K562 (cell line): ENCODE results near the gene CELF4. TPM values are rescaled to one million over a fixed set of nuclear protein-coding genes. Genes with fewer than 3 reads are reported as not detected.

ENCODE experiments used
- ATAC-seq: fragments of 200-7000 bp; cut with Tn5 transposase; 3 replicates; pipeline ENCODE4 v1.9.1; 2020; ENCODE audit warnings: moderate library complexity
- BruUV-seq: library from RNA; stranded (reverse); fragments of 400-500 nt; replicated peaks from 2 replicates; lab custom pipeline; 2021; lab: Mats Ljungman, UMichigan
- CTCF ChIA-PET: fragments of 300-600 bp; formaldehyde crosslinking; extraction: SDS; loops from one replicate; lab custom pipeline; 2021; ENCODE audit warnings: low intra/inter-chr PET ratio; lab: Yijun Ruan, JAX
- POLR2A ChIA-PET: fragments of 300-600, 350-650 bp; sonication (Branson Sonifier 250); formaldehyde crosslinking; extraction: SDS; loops from one replicate; lab custom pipeline; 2021; ENCODE audit warnings: antibody characterized with exemption, inconsistent platforms; lab: Yijun Ruan, JAX
- DNase-seq, 4 experiments: peaks; one replicate each; pipeline versions ENCODE4 v3.0.0 to v3.0.0-alpha.2; 2011 to 2018; ENCODE audit warnings: low spot score in 3 of 4, mixed read lengths in 3 of 4; ENCODE audit errors: extremely low read depth in 1 of 4
- FAIRE-seq: peaks from 2 replicates; lab custom pipeline; 2011; peaks lifted over from hg19 to GRCh38; lab: Jason Lieb, UNC
- H2AFZ ChIP-seq: 2 replicates; pipeline ENCODE4 v1.6.0; 2011; ENCODE audit warnings: low read depth, low read length, control low read depth, inconsistent platforms
- H3K27ac ChIP-seq: fragments of 200-600 bp; 3 replicates; pipeline ENCODE4 v1.8.0; 2011; ENCODE audit warnings: low read depth, mild to moderate bottlenecking, control low read depth, inconsistent platforms, low read length, moderate library complexity, mixed read lengths; ENCODE audit errors: extremely low read depth
- H3K27me3 ChIP-seq, 2 experiments: fragments of 300-600 bp in 1 of 2; 2 replicates in 1 of 2; 3 replicates in 1 of 2; pipeline versions ENCODE4 v1.6.0 to v1.8.0; 2011; ENCODE audit warnings: inconsistent platforms in 2 of 2, low read length in 2 of 2, mild to moderate bottlenecking in 1 of 2, mixed read lengths in 1 of 2, moderate library complexity in 1 of 2; ENCODE audit not compliant: control insufficient read depth in 2 of 2, insufficient read depth in 2 of 2
- H3K36me3 ChIP-seq: fragments of 300-600 bp; 3 replicates; pipeline ENCODE4 v1.8.0; 2011; ENCODE audit warnings: mild to moderate bottlenecking, low read length, inconsistent platforms; ENCODE audit not compliant: control insufficient read depth, insufficient read depth
- H3K4me1 ChIP-seq, 2 experiments: fragments of 200-600 bp in 1 of 2; replicated peaks in 1 of 2; 2 replicates in 1 of 2; 3 replicates in 1 of 2; pipeline versions ENCODE4 v1.5.1 to v1.8.0; 2011; ENCODE audit warnings: inconsistent platforms in 2 of 2, low read length in 2 of 2, mild to moderate bottlenecking in 1 of 2, mixed read lengths in 1 of 2, moderate library complexity in 1 of 2; ENCODE audit not compliant: control insufficient read depth in 2 of 2, insufficient read depth in 2 of 2
- H3K4me2 ChIP-seq: 2 replicates; pipeline ENCODE4 v1.6.1; 2011; ENCODE audit warnings: low read length, control low read depth, inconsistent platforms, mixed read lengths; ENCODE audit not compliant: insufficient read depth
- H3K4me3 ChIP-seq: fragments of 200-600 bp; sonication (generic), shearing (Covaris generic); 2 replicates; pipeline ENCODE4 v1.5.1; 2016; ENCODE audit warnings: control low read depth, inconsistent platforms
- H3K79me2 ChIP-seq: fragments of 200-600 bp; 3 replicates; pipeline ENCODE4 v1.8.0; 2011; ENCODE audit warnings: low read length, inconsistent platforms; ENCODE audit not compliant: control insufficient read depth, insufficient read depth
- H3K9ac ChIP-seq, 2 experiments: 2 replicates each; pipeline versions ENCODE4 v1.6.0 to v1.6.1; 2011; ENCODE audit warnings: low read depth in 2 of 2, low read length in 2 of 2, control low read depth in 1 of 2, inconsistent platforms in 1 of 2, mild to moderate bottlenecking in 1 of 2, mixed read lengths in 1 of 2; ENCODE audit not compliant: insufficient read depth in 1 of 2
- H3K9me1 ChIP-seq: one replicate; pipeline ENCODE4 v1.6.0; 2011; ENCODE audit warnings: inconsistent platforms, mild to moderate bottlenecking, low read length, moderate library complexity; ENCODE audit not compliant: control insufficient read depth, insufficient read depth
- H3K9me3 ChIP-seq: replicated peaks from 2 replicates; pipeline ENCODE4 v1.5.1; 2011; ENCODE audit warnings: low read depth, low read length, inconsistent platforms; ENCODE audit not compliant: control insufficient read depth, insufficient read depth
- H4K20me1 ChIP-seq: replicated peaks from 2 replicates; pipeline ENCODE4 v1.6.1; 2011; ENCODE audit warnings: low read length, inconsistent platforms, mixed read lengths; ENCODE audit not compliant: control insufficient read depth, insufficient read depth
- ARID1B ChIP-seq: fragments of 450-650 bp; IDR thresholded peaks from 2 replicates; pipeline ENCODE4 v1.6.1; 2016; ENCODE audit warnings: antibody characterized with exemption, mild to moderate bottlenecking, inconsistent platforms
- FOXM1 ChIP-seq, 2 experiments: fragments of 450-650 bp in 1 of 2; sonication (generic) in 1 of 2; formaldehyde crosslinking in 1 of 2; IDR thresholded peaks; 2 replicates each; pipeline versions ENCODE4 v1.6.1 to v1.9.0; 2017 to 2022; ENCODE audit warnings: low read depth in 2 of 2, mild to moderate bottlenecking in 2 of 2, missing genetic modification reagents in 1 of 2, moderate library complexity in 1 of 2
- HSF4 ChIP-seq: fragments of 250-450 bp; sonication (Bioruptor Pico); IDR thresholded peaks from 2 replicates; pipeline ENCODE4 v2.1.2; 2022; ENCODE audit warnings: mild to moderate bottlenecking, moderate library complexity, borderline replicate concordance
- KAT7 ChIP-seq: sonication (generic); formaldehyde crosslinking; IDR thresholded peaks from 2 replicates; pipeline ENCODE4 v1.8.0; 2022; ENCODE audit warnings: missing genetic modification reagents, mild to moderate bottlenecking, borderline replicate concordance
- RB1 ChIP-seq: fragments of 450-650 bp; IDR thresholded peaks from 2 replicates; pipeline ENCODE4 v1.6.1; 2017; ENCODE audit warnings: low read depth, mild to moderate bottlenecking
- RBM14 ChIP-seq: fragments of 200-400 bp; formaldehyde crosslinking; IDR thresholded peaks from 2 replicates; pipeline ENCODE4 v1.6.1; 2018; ENCODE audit warnings: low read depth, mild to moderate bottlenecking, low read length, moderate library complexity, borderline replicate concordance; ENCODE audit not compliant: insufficient read depth
- TCF7L2 ChIP-seq: fragments of 150-350 bp; IDR thresholded peaks from 2 replicates; pipeline ENCODE4 v1.6.1; 2016; ENCODE audit warnings: low read depth, mild to moderate bottlenecking, low read length, moderate library complexity
- ZMIZ1 ChIP-seq, 2 experiments: fragments of 150-350 bp in 1 of 2; IDR thresholded peaks; 2 replicates each; pipeline ENCODE4 v1.6.1; 2012 to 2016; ENCODE audit warnings: low read depth in 2 of 2, low read length in 2 of 2, mild to moderate bottlenecking in 1 of 2, moderate library complexity in 1 of 2
- ZNF717 ChIP-seq: fragments of 250-450 bp; sonication (Bioruptor Pico); IDR thresholded peaks from 2 replicates; pipeline ENCODE4 v1.5.0; 2021
- ZSCAN29 ChIP-seq: fragments of 450-650 bp; IDR thresholded peaks from 2 replicates; pipeline ENCODE4 v1.6.1; 2017
- WGBS: fragments of 100-300 bp; shearing (Covaris generic); methylation state at CpG from one replicate; pipeline ENCODE4 v1.1.6; 2016; ENCODE audit warnings: low coverage, mixed read lengths; ENCODE audit not compliant: insufficient coverage; ENCODE audit errors: missing lambda C conversion rate; 5-methylcytosine and 5-hydroxymethylcytosine counted together
- in situ Hi-C: fragments of 300-500 bp; cut with MboI; formaldehyde crosslinking; loops from 4 replicates; pipeline ENCODE4 v1.15.0; 2018; ENCODE audit warnings: inconsistent platforms, mixed read lengths
- intact Hi-C: fragments of 100-400 bp; cut with micrococcal nuclease; formaldehyde crosslinking; loops from 2 replicates; pipeline ENCODE4 v1.14.2; 2022
- polyA plus RNA-seq, 8 experiments: library from polyadenylated mRNA; depleted of rRNA in 4 of 8; stranded (reverse) in 5 of 8; unstranded in 3 of 8; fragments of >200 nt; fragmentation: Nextera tagmentation in 2 of 8; fragmentation: Illumina TruSeq in 1 of 8; extraction: Ambion mirVana in 2 of 8; extraction: Trizol in 1 of 8; gene quantifications; 2 replicates each; pipeline versions ENCODE4 v1.2.1 to v1.2.3, GENCODE V29; 2011 to 2014; ENCODE audit warnings: inconsistent platforms in 1 of 8, missing spikeins in 1 of 8
- total RNA-seq, 7 experiments: library from RNA; depleted of rRNA in 6 of 7; stranded (reverse); fragments of >200 nt in 6 of 7; fragmentation: Illumina TruSeq in 2 of 7; extraction: Trizol in 2 of 7; gene quantifications; 2 replicates each; pipeline versions ENCODE4 v1.2.1 to v1.2.3, GENCODE V29; 2011 to 2021; ENCODE audit warnings: low replicate concordance in 1 of 7
- TF ChIP-seq, protein P1 (sequence below): fragments of 250-450 bp; sonication (Bioruptor Pico); IDR thresholded peaks from 2 replicates; pipeline ENCODE4 v1.4.0; 2020
- TF ChIP-seq, protein P2 (sequence below), 2 experiments: fragments of 250-450 bp in 1 of 2; fragments of 450-650 bp in 1 of 2; sonication (Bioruptor Pico) in 1 of 2; IDR thresholded peaks; 2 replicates each; pipeline versions ENCODE4 v1.6.1 to v1.8.0; 2016 to 2021; ENCODE audit warnings: mild to moderate bottlenecking in 2 of 2, moderate library complexity in 2 of 2, missing compliant biosample characterization in 1 of 2, missing genetic modification characterization in 1 of 2
- TF ChIP-seq, protein P3 (sequence below): fragments of 250-450 bp; sonication (Bioruptor Pico); IDR thresholded peaks from 2 replicates; pipeline ENCODE4 v1.5.0; 2021; ENCODE audit warnings: mild to moderate bottlenecking, borderline replicate concordance

The CELF4 gene
- total and polyA plus RNA-seq, 9 of the 15 experiments (the other 6 are each of a cell fraction or from before 2014, with no cell fraction given), result 0.04 to 0.24 (median 0.07) TPM; not detected in 3

DNA sequence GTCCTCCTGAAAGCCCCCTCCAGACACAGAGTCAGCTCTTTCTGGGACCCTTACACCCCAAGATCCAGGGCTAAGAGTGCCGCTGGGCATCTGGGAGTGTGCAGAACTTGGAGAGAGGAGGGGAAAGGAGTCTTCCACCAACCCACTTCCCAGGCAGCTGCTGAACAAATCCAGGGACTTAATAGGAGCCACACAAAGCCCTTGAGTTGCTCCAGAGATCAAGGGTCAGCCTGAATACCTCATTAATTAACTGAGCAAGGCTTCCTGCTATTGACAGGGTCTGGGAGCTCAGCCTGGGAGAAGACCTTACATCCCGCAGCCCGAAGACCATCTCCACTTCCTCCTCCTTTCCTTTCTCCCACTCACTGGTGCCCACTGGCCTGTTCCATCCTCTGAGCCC is 108.3 kb downstream of the CELF4 start:
- Histone ChIP-seq H3K27ac (no peak overlapping the region), H3K4me3 (no peak overlapping the region), H3K4me2 (no peak overlapping the region), H2AFZ (no peak overlapping the region), H3K9me1 (no peaks in the 10 kb centered on the region), H3K79me2 (no peaks in the 10 kb centered on the region), H4K20me1 (no peaks in the 10 kb centered on the region; the same call in 1 of the 2 replicates), H3K9me3 (no peaks in the 10 kb centered on the region), H3K27me3 (no peaks in the 10 kb centered on the region; a peak in 1 of 5 replicates), H3K4me1 (no peaks in the 10 kb centered on the region; a peak in 1 of 5 replicates), H3K9ac (no peak overlapping the region), H3K36me3 (no peaks in the 10 kb centered on the region)
- 0% methylated on average over 3 of the region's 3 CpGs for WGBS
- BruUV-seq, result no TSS peak
- POLR2A ChIA-PET, result no interaction called here
- DNase-seq (no peak), ATAC-seq (no peak), FAIRE-seq (no peak)
- TF ChIP-seq TCF7L2 (no peak), ARID1B (no peak), FOXM1 (IDR thresholded peaks at IDR 0.05; ENCODE audit: low read depth) (no peak), FOXM1 (CRISPR knock-in tag; IDR thresholded peaks at IDR 0.05; ENCODE audit: low read depth) (no peak), RBM14 (no peak), ZSCAN29 (no peak), RB1 (no peak), KAT7 (CRISPR knock-in tag) (no peak), HSF4 (CRISPR knock-in tag) (no peak), ZMIZ1 (IDR thresholded peaks at IDR 0.05; ENCODE audit: low read depth in 2 of 2, low read length in 2 of 2) (no peak), ZNF717 (CRISPR knock-in tag) (no peak)
- TF ChIP-seq, protein P1, sequence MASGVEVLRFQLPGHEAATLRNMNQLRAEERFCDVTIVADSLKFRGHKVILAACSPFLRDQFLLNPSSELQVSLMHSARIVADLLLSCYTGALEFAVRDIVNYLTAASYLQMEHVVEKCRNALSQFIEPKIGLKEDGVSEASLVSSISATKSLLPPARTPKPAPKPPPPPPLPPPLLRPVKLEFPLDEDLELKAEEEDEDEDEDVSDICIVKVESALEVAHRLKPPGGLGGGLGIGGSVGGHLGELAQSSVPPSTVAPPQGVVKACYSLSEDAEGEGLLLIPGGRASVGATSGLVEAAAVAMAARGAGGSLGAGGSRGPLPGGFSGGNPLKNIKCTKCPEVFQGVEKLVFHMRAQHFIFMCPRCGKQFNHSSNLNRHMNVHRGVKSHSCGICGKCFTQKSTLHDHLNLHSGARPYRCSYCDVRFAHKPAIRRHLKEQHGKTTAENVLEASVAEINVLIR (CRISPR knock-in tag), result no peak
- TF ChIP-seq, protein P2, sequence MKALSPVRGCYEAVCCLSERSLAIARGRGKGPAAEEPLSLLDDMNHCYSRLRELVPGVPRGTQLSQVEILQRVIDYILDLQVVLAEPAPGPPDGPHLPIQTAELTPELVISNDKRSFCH (CRISPR knock-in tag; IDR thresholded peaks at IDR 0.05), result no peak
- TF ChIP-seq, protein P2 (tag; IDR thresholded peaks at IDR 0.05), result no peak
- TF ChIP-seq, protein P3, sequence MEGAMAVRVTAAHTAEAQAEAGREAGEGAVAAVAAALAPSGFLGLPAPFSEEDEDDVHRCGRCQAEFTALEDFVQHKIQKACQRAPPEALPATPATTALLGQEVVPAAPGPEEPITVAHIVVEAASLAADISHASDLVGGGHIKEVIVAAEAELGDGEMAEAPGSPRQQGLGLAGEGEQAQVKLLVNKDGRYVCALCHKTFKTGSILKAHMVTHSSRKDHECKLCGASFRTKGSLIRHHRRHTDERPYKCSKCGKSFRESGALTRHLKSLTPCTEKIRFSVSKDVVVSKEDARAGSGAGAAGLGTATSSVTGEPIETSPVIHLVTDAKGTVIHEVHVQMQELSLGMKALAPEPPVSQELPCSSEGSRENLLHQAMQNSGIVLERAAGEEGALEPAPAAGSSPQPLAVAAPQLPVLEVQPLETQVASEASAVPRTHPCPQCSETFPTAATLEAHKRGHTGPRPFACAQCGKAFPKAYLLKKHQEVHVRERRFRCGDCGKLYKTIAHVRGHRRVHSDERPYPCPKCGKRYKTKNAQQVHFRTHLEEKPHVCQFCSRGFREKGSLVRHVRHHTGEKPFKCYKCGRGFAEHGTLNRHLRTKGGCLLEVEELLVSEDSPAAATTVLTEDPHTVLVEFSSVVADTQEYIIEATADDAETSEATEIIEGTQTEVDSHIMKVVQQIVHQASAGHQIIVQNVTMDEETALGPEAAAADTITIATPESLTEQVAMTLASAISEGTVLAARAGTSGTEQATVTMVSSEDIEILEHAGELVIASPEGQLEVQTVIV (CRISPR knock-in tag), result no peak
- in situ Hi-C loops, result no loop called here
- intact Hi-C loops, result no loop called here
- CTCF ChIA-PET, result no interaction called here
